Measurements from ENCODE around the gene HYAL3. TPM values are rescaled to one million over a fixed set of nuclear protein-coding genes. Genes with fewer than 3 reads are reported as not detected.

The HYAL3 gene
- total and polyA plus RNA-seq, 2 of the 13 experiments (the other 11 are each of a cell fraction or from before 2014, with no cell fraction given): 5.5 to 10.4 TPM

DNA sequence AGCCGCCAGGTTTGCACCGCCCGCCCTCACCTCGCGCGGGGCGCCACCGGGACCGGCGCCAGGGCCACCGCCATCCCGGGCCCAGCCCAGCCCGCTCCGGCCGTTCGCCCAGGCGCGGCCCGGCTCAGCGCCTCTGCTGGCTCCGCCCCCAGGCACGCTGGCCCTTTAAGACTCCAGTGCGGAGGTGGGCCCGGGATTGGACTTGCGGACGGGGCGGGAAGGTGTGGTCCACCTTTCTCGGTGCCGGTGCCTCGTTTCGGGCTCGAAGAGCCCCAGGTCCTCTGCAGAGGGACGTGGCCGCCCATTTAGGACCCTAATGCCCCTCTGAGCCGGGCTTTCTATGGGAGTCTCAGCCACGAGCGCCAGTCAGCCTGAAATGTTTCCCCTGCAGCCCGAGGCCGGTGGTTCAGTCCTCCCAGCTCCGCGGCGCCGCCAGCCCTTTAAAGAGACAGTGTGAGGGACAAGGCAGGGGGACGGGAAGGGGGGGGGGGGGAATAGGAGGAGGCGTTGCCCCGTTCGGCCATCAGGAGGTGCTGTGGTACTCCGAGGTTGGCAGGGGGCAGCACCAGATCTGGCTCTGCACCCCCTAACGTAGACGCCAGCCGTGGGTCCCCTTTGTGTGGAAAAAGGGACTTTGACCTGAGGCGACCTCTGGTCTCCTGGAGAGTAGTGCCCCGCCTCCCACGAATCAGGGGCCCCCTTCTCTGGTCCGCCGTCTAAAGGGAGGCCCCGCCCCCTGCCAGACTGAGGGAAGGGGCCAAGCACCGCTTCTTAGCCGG, 22.3 kb upstream of the HYAL3 start (continued):
- TF ChIP-seq, protein P1, sequence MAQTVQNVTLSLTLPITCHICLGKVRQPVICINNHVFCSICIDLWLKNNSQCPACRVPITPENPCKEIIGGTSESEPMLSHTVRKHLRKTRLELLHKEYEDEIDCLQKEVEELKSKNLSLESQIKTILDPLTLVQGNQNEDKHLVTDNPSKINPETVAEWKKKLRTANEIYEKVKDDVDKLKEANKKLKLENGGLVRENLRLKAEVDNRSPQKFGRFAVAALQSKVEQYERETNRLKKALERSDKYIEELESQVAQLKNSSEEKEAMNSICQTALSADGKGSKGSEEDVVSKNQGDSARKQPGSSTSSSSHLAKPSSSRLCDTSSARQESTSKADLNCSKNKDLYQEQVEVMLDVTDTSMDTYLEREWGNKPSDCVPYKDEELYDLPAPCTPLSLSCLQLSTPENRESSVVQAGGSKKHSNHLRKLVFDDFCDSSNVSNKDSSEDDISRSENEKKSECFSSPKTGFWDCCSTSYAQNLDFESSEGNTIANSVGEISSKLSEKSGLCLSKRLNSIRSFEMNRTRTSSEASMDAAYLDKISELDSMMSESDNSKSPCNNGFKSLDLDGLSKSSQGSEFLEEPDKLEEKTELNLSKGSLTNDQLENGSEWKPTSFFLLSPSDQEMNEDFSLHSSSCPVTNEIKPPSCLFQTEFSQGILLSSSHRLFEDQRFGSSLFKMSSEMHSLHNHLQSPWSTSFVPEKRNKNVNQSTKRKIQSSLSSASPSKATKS (CRISPR knock-in tag; IDR thresholded peaks at IDR 0.05): no peak; the same call in 1 of the 2 replicates
- TF ChIP-seq, protein P2, sequence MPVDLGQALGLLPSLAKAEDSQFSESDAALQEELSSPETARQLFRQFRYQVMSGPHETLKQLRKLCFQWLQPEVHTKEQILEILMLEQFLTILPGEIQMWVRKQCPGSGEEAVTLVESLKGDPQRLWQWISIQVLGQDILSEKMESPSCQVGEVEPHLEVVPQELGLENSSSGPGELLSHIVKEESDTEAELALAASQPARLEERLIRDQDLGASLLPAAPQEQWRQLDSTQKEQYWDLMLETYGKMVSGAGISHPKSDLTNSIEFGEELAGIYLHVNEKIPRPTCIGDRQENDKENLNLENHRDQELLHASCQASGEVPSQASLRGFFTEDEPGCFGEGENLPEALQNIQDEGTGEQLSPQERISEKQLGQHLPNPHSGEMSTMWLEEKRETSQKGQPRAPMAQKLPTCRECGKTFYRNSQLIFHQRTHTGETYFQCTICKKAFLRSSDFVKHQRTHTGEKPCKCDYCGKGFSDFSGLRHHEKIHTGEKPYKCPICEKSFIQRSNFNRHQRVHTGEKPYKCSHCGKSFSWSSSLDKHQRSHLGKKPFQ (CRISPR knock-in tag; IDR thresholded peaks at IDR 0.05; ENCODE audit: insufficient replicate concordance): no peak
- TF ChIP-seq, protein P3, sequence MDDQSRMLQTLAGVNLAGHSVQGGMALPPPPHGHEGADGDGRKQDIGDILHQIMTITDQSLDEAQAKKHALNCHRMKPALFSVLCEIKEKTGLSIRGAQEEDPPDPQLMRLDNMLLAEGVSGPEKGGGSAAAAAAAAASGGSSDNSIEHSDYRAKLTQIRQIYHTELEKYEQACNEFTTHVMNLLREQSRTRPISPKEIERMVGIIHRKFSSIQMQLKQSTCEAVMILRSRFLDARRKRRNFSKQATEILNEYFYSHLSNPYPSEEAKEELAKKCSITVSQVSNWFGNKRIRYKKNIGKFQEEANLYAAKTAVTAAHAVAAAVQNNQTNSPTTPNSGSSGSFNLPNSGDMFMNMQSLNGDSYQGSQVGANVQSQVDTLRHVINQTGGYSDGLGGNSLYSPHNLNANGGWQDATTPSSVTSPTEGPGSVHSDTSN (CRISPR knock-in tag; IDR thresholded peaks at IDR 0.05; ENCODE audit: borderline replicate concordance): no peak
- TF ChIP-seq HNRNPH1 (optimal IDR thresholded peaks at IDR 0.05; ENCODE audit: low read depth, low read length): peak; percentile 31
- TF ChIP-seq ZFP62 (CRISPR knock-in tag; IDR thresholded peaks at IDR 0.05): no peak
- TF ChIP-seq CBX5 (CRISPR knock-in tag; IDR thresholded peaks at IDR 0.05; ENCODE audit: borderline replicate concordance): no peak
- TF ChIP-seq, protein P4, sequence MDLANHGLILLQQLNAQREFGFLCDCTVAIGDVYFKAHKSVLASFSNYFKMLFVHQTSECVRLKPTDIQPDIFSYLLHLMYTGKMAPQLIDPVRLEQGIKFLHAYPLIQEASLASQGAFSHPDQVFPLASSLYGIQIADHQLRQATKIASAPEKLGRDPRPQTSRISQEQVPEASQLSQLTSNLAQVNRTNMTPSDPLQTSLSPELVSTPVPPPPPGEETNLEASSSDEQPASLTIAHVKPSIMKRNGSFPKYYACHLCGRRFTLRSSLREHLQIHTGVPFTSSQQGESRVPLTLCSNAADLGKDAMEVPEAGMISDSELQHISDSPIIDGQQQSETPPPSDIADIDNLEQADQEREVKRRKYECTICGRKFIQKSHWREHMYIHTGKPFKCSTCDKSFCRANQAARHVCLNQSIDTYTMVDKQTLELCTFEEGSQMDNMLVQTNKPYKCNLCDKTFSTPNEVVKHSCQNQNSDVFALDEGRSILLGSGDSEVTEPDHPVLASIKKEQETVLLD (CRISPR knock-in tag; IDR thresholded peaks at IDR 0.05; ENCODE audit: low read depth): no peak; the same call in 1 of the 2 replicates
- peak; percentile 62 for TF ChIP-seq SPEN (CRISPR knock-in tag; IDR thresholded peaks at IDR 0.05; ENCODE audit: low read depth)
- TF ChIP-seq ZNF160 (CRISPR knock-in tag; IDR thresholded peaks at IDR 0.05): no peak
- TF ChIP-seq TOE1 (CRISPR knock-in tag; IDR thresholded peaks at IDR 0.05): peak; percentile 38; the same call in 1 of the 2 replicates
- TF ChIP-seq, protein P5, sequence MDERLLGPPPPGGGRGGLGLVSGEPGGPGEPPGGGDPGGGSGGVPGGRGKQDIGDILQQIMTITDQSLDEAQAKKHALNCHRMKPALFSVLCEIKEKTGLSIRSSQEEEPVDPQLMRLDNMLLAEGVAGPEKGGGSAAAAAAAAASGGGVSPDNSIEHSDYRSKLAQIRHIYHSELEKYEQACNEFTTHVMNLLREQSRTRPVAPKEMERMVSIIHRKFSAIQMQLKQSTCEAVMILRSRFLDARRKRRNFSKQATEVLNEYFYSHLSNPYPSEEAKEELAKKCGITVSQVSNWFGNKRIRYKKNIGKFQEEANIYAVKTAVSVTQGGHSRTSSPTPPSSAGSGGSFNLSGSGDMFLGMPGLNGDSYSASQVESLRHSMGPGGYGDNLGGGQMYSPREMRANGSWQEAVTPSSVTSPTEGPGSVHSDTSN (CRISPR knock-in tag; IDR thresholded peaks at IDR 0.05): no peak
- TF ChIP-seq, protein P6, sequence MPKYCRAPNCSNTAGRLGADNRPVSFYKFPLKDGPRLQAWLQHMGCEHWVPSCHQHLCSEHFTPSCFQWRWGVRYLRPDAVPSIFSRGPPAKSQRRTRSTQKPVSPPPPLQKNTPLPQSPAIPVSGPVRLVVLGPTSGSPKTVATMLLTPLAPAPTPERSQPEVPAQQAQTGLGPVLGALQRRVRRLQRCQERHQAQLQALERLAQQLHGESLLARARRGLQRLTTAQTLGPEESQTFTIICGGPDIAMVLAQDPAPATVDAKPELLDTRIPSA (CRISPR knock-in tag; IDR thresholded peaks at IDR 0.05; ENCODE audit: borderline replicate concordance): no peak
- no peak for TF ChIP-seq ZNF251 (CRISPR knock-in tag; IDR thresholded peaks at IDR 0.05)
- TF ChIP-seq HOXA9 (CRISPR knock-in tag; IDR thresholded peaks at IDR 0.05; ENCODE audit: borderline replicate concordance): no peak
- no peak for TF ChIP-seq SMAD9 (CRISPR knock-in tag; IDR thresholded peaks at IDR 0.05)
- TF ChIP-seq NBN (conservative IDR thresholded peaks at IDR 0.05): no peak
- no peak for TF ChIP-seq ZNF589 (CRISPR knock-in tag; conservative IDR thresholded peaks at IDR 0.05)
- TF ChIP-seq XBP1 (CRISPR knock-in tag; IDR thresholded peaks at IDR 0.05): no peak
- TF ChIP-seq, protein P7, sequence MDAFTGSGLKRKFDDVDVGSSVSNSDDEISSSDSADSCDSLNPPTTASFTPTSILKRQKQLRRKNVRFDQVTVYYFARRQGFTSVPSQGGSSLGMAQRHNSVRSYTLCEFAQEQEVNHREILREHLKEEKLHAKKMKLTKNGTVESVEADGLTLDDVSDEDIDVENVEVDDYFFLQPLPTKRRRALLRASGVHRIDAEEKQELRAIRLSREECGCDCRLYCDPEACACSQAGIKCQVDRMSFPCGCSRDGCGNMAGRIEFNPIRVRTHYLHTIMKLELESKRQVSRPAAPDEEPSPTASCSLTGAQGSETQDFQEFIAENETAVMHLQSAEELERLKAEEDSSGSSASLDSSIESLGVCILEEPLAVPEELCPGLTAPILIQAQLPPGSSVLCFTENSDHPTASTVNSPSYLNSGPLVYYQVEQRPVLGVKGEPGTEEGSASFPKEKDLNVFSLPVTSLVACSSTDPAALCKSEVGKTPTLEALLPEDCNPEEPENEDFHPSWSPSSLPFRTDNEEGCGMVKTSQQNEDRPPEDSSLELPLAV (CRISPR knock-in tag; conservative IDR thresholded peaks at IDR 0.05; ENCODE audit: low read depth): no peak
